HepG2 (cell line): ENCODE results near the gene TK2. TPM values are rescaled to one million over a fixed set of nuclear protein-coding genes. Genes with fewer than 3 reads are reported as not detected.
A peak's percentile ranks its signal among the peaks of the same experiment; 100 is the strongest.

Source experiments
- AGO2 ChIP-seq: fragments of 200-400 bp; formaldehyde crosslinking; optimal IDR thresholded peaks from 2 replicates; pipeline ENCODE3; 2017; ENCODE audit warnings: mild to moderate bottlenecking, low read depth, low read length, moderate library complexity
- ARID3A ChIP-seq: IDR thresholded peaks from 2 replicates; pipeline ENCODE4 v1.6.1; 2012; ENCODE audit warnings: low read depth, low read length, improper control_type of control experiment
- ATF7-NPFF ChIP-seq: sonication (generic); formaldehyde crosslinking; IDR thresholded peaks from 2 replicates; pipeline ENCODE4 v1.8.1; 2023; ENCODE audit warnings: mild to moderate bottlenecking, low read depth, missing genetic modification reagents, moderate library complexity
- CREBL2 ChIP-seq: sonication (generic); formaldehyde crosslinking; IDR thresholded peaks from 2 replicates; pipeline ENCODE4 v1.8.1; 2023; ENCODE audit warnings: missing genetic modification reagents, mild to moderate bottlenecking, borderline replicate concordance
- ETV5 ChIP-seq: IDR thresholded peaks from 2 replicates; pipeline ENCODE4 v1.6.1; 2018; ENCODE audit warnings: missing biosample characterization, missing genetic modification reagents, inconsistent platforms, borderline replicate concordance
- IRF1 ChIP-seq: sonication (generic); formaldehyde crosslinking; IDR thresholded peaks from 2 replicates; pipeline ENCODE4 v1.4.0; 2020; ENCODE audit warnings: low read depth, mild to moderate bottlenecking, missing genetic modification reagents
- IRF9 ChIP-seq: sonication (generic); formaldehyde crosslinking; IDR thresholded peaks from 2 replicates; pipeline ENCODE4 v1.8.0; 2022; ENCODE audit warnings: missing genetic modification reagents, mild to moderate bottlenecking, borderline replicate concordance
- KLF6 ChIP-seq: IDR thresholded peaks from 2 replicates; pipeline ENCODE4 v1.8.0; 2016; ENCODE audit warnings: missing biosample characterization, missing genetic modification reagents
- MIER3 ChIP-seq: IDR thresholded peaks from 2 replicates; pipeline ENCODE4 v1.6.1; 2016; ENCODE audit warnings: missing compliant biosample characterization, borderline replicate concordance
- NFE2L1 ChIP-seq: sonication (generic); formaldehyde crosslinking; IDR thresholded peaks from 2 replicates; pipeline ENCODE4 v1.4.0; 2020; ENCODE audit warnings: missing genetic modification reagents, mild to moderate bottlenecking, borderline replicate concordance
- PHF20 ChIP-seq: sonication (generic); formaldehyde crosslinking; IDR thresholded peaks from 2 replicates; pipeline ENCODE4 v1.5.0; 2020; ENCODE audit warnings: mild to moderate bottlenecking, missing genetic modification reagents
- REL ChIP-seq: sonication (generic); formaldehyde crosslinking; conservative IDR thresholded peaks from 2 replicates; pipeline ENCODE4 v1.8.0; 2022; ENCODE audit warnings: mild to moderate bottlenecking, missing genetic modification reagents, moderate library complexity
- SP5 ChIP-seq: IDR thresholded peaks from 2 replicates; pipeline ENCODE4 v1.6.1; 2016; ENCODE audit warnings: low read depth, borderline replicate concordance
- ZBTB44 ChIP-seq: sonication (generic); formaldehyde crosslinking; IDR thresholded peaks from 2 replicates; pipeline ENCODE4 v1.4.0; 2020; ENCODE audit warnings: missing genetic modification reagents
- ZMYM2 ChIP-seq: sonication (generic); formaldehyde crosslinking; IDR thresholded peaks from 2 replicates; pipeline ENCODE4 v1.8.0; 2022; ENCODE audit warnings: mild to moderate bottlenecking, missing genetic modification reagents
- ZNF382 ChIP-seq: sonication (generic); formaldehyde crosslinking; IDR thresholded peaks from 2 replicates; pipeline ENCODE4 v1.5.0; 2020; ENCODE audit warnings: missing genetic modification reagents, mild to moderate bottlenecking, borderline replicate concordance
- ZNF569 ChIP-seq: sonication (generic); formaldehyde crosslinking; IDR thresholded peaks from 2 replicates; pipeline ENCODE4 v1.5.0; 2020; ENCODE audit warnings: mild to moderate bottlenecking, missing genetic modification reagents, moderate library complexity, borderline replicate concordance
- ZNF83 ChIP-seq: sonication (generic); formaldehyde crosslinking; IDR thresholded peaks from 2 replicates; pipeline ENCODE4 v1.4.0; 2020; ENCODE audit warnings: missing genetic modification reagents, mild to moderate bottlenecking, borderline replicate concordance
- ZXDC ChIP-seq: sonication (generic); formaldehyde crosslinking; IDR thresholded peaks from 2 replicates; pipeline ENCODE4 v1.5.0; 2020; ENCODE audit warnings: mild to moderate bottlenecking, missing genetic modification reagents
- polyA plus RNA-seq, 8 experiments: library from polyadenylated mRNA; depleted of rRNA in 3 of 8; stranded (reverse) in 7 of 8; unstranded in 1 of 8; fragments of >200 nt; fragmentation: Illumina TruSeq in 4 of 8; extraction: Trizol in 4 of 8; gene quantifications; 2 replicates each; pipeline versions ENCODE4 v1.2.1 to v1.2.3, GENCODE V29; 2011 to 2016; ENCODE audit warnings: low read depth in 4 of 8, missing spikeins in 1 of 8, mixed read lengths in 1 of 8; ENCODE audit not compliant: insufficient read depth in 1 of 8
- total RNA-seq, 5 experiments: library from RNA; depleted of rRNA; stranded (reverse); fragments of >200 nt; fragmentation: Illumina TruSeq; extraction: Trizol; gene quantifications; 2 replicates each; pipeline ENCODE4 v1.2.3, GENCODE V29; 2016; ENCODE audit warnings: low read depth in 1 of 5

The TK2 gene
- total and polyA plus RNA-seq, 2 of the 13 experiments (the other 11 are each of a cell fraction or from before 2014, with no cell fraction given), result 18.7 to 21.0 TPM

- TF ChIP-seq SP5, result peak; percentile 19; the same call in 1 of the 2 replicates
- peak; percentile 61; the same call in 1 of the 2 replicates for TF ChIP-seq ATF7-NPFF (CRISPR knock-in tag)
- no peak; the same call in 1 of the 2 replicates for TF ChIP-seq MIER3 (CRISPR knock-in tag)
- 0 out of 2 replicates have a peak, but pooled peaks have one; percentile 34 for TF ChIP-seq REL (CRISPR knock-in tag)
- peak; percentile 68; the same call in 1 of the 2 replicates for TF ChIP-seq IRF9
- no peak for TF ChIP-seq ZMYM2 (CRISPR knock-in tag)
- no peak for TF ChIP-seq ZNF83
- TF ChIP-seq ZXDC, result no peak; the same call in none of the 2 replicates
- TF ChIP-seq ARID3A, result no peak
- 0 out of 2 replicates have a peak, but pooled peaks have one; percentile 66 for TF ChIP-seq ZNF569 (CRISPR knock-in tag)
- peak; percentile 67 for TF ChIP-seq ETV5 (CRISPR knock-in tag)
- no peak for TF ChIP-seq ZBTB44 (CRISPR knock-in tag)
- no peak for TF ChIP-seq IRF1
- no peak for TF ChIP-seq ZNF382 (CRISPR knock-in tag)
- peak; percentile 92 for TF ChIP-seq AGO2
- TF ChIP-seq PHF20, result peak; percentile 75; the same call in 1 of the 2 replicates
- no peak; the same call in 1 of the 2 replicates for TF ChIP-seq NFE2L1 (CRISPR knock-in tag)
- no peak for TF ChIP-seq CREBL2 (CRISPR knock-in tag)
- peak; percentile 56; the same call in 1 of the 2 replicates for TF ChIP-seq KLF6
These were observed at the start of gene TK2 (continued) for GRCh38 chr16:66549284-66550131.
